K562 (cell line): Measurements from ENCODE around the gene TSTD2. TPM values are rescaled to one million over a fixed set of nuclear protein-coding genes. Genes with fewer than 3 reads are reported as not detected.

Source experiments
- ARID2 ChIP-seq: fragments of 450-650 bp; IDR thresholded peaks from 2 replicates; pipeline ENCODE4 v1.6.1; 2017; ENCODE audit warnings: antibody characterized with exemption, mild to moderate bottlenecking
- BRCA1 ChIP-seq, 2 experiments: fragments of 450-650 bp in 1 of 2; sonication (generic) in 1 of 2; formaldehyde crosslinking in 1 of 2; IDR thresholded peaks; 2 replicates each; pipeline versions ENCODE4 v1.5.0 to v1.6.1; 2017 to 2020; ENCODE audit warnings: mild to moderate bottlenecking in 1 of 2, missing genetic modification reagents in 1 of 2
- ELK3 ChIP-seq: fragments of 450-650 bp; formaldehyde crosslinking; IDR thresholded peaks from 2 replicates; pipeline ENCODE4 v1.4.0; 2020; ENCODE audit warnings: mild to moderate bottlenecking
- ETV5 ChIP-seq: sonication (generic); formaldehyde crosslinking; IDR thresholded peaks from 2 replicates; pipeline ENCODE4 v1.4.0; 2020; ENCODE audit warnings: low read depth, mild to moderate bottlenecking, missing genetic modification reagents
- ID3 ChIP-seq, 2 experiments: fragments of 250-450 bp in 1 of 2; fragments of 450-650 bp in 1 of 2; sonication (Bioruptor Pico) in 1 of 2; IDR thresholded peaks; 2 replicates each; pipeline versions ENCODE4 v1.6.1 to v1.8.0; 2016 to 2021; ENCODE audit warnings: mild to moderate bottlenecking in 2 of 2, moderate library complexity in 2 of 2, missing compliant biosample characterization in 1 of 2, missing genetic modification characterization in 1 of 2
- LEF1 ChIP-seq: fragments of 450-650 bp; IDR thresholded peaks from 2 replicates; pipeline ENCODE4 v1.6.1; 2016; ENCODE audit warnings: mild to moderate bottlenecking
- MIER1 ChIP-seq: fragments of 450-650 bp; IDR thresholded peaks from 2 replicates; pipeline ENCODE4 v1.6.1; 2016; ENCODE audit warnings: antibody characterized with exemption, mild to moderate bottlenecking, low read depth
- NBN ChIP-seq: fragments of 450-650 bp; IDR thresholded peaks from 2 replicates; pipeline ENCODE4 v1.6.1; 2016; ENCODE audit warnings: low read depth, mild to moderate bottlenecking
- NRF1 ChIP-seq, 2 experiments: fragments of 450-650 bp; IDR thresholded peaks in 1 of 2; conservative IDR thresholded peaks in 1 of 2; 2 replicates each; pipeline ENCODE4 v1.6.1; 2014; ENCODE audit warnings: mild to moderate bottlenecking in 2 of 2
- PML ChIP-seq: IDR thresholded peaks from 2 replicates; pipeline ENCODE4 v1.6.1; 2012; ENCODE audit warnings: low read length, inconsistent platforms
- PRPF4 ChIP-seq: fragments of 200-400 bp; formaldehyde crosslinking; IDR thresholded peaks from one replicate; pipeline ENCODE4 v1.6.1; 2017; ENCODE audit warnings: low read length, low read depth, mild to moderate bottlenecking; ENCODE audit not compliant: insufficient read depth, poor library complexity, severe bottlenecking
- ZKSCAN3 ChIP-seq: fragments of 250-450 bp; sonication (Bioruptor Pico); IDR thresholded peaks from 2 replicates; pipeline ENCODE4 v1.4.0; 2020
- ZNF175 ChIP-seq: fragments of 200-800 bp; sonication (Bioruptor generic); IDR thresholded peaks from 2 replicates; pipeline ENCODE4 v1.6.1; 2016; ENCODE audit warnings: low read depth, mild to moderate bottlenecking, missing genetic modification characterization, missing compliant biosample characterization
- ZNF232 ChIP-seq: sonication (generic); formaldehyde crosslinking; IDR thresholded peaks from 2 replicates; pipeline ENCODE4 v1.8.0; 2022; ENCODE audit warnings: mild to moderate bottlenecking, missing genetic modification reagents
- polyA plus RNA-seq, 8 experiments: library from polyadenylated mRNA; depleted of rRNA in 4 of 8; stranded (reverse) in 5 of 8; unstranded in 3 of 8; fragments of >200 nt; fragmentation: Nextera tagmentation in 2 of 8; fragmentation: Illumina TruSeq in 1 of 8; extraction: Ambion mirVana in 2 of 8; extraction: Trizol in 1 of 8; gene quantifications; 2 replicates each; pipeline versions ENCODE4 v1.2.1 to v1.2.3, GENCODE V29; 2011 to 2014; ENCODE audit warnings: inconsistent platforms in 1 of 8, missing spikeins in 1 of 8
- total RNA-seq, 7 experiments: library from RNA; depleted of rRNA in 6 of 7; stranded (reverse); fragments of >200 nt in 6 of 7; fragmentation: Illumina TruSeq in 2 of 7; extraction: Trizol in 2 of 7; gene quantifications; 2 replicates each; pipeline versions ENCODE4 v1.2.1 to v1.2.3, GENCODE V29; 2011 to 2021; ENCODE audit warnings: low replicate concordance in 1 of 7
- TF ChIP-seq, protein P1 (sequence below): sonication (generic); formaldehyde crosslinking; IDR thresholded peaks from 2 replicates; pipeline ENCODE4 v1.8.0; 2022; ENCODE audit warnings: mild to moderate bottlenecking, missing genetic modification reagents
- TF ChIP-seq, protein P2 (sequence below): fragments of 250-450 bp; sonication (Bioruptor Pico); IDR thresholded peaks from 2 replicates; pipeline ENCODE4 v1.5.0; 2022; ENCODE audit warnings: mild to moderate bottlenecking
- TF ChIP-seq, protein P3 (sequence below): sonication (generic); formaldehyde crosslinking; IDR thresholded peaks from 2 replicates; pipeline ENCODE4 v1.8.0; 2023; ENCODE audit warnings: mild to moderate bottlenecking, missing genetic modification reagents

Gene TSTD2
- total and polyA plus RNA-seq, 9 of the 15 experiments (the other 6 are each of a cell fraction or from before 2014, with no cell fraction given): 10.1 to 36.7 (median 19.0) TPM

DNA sequence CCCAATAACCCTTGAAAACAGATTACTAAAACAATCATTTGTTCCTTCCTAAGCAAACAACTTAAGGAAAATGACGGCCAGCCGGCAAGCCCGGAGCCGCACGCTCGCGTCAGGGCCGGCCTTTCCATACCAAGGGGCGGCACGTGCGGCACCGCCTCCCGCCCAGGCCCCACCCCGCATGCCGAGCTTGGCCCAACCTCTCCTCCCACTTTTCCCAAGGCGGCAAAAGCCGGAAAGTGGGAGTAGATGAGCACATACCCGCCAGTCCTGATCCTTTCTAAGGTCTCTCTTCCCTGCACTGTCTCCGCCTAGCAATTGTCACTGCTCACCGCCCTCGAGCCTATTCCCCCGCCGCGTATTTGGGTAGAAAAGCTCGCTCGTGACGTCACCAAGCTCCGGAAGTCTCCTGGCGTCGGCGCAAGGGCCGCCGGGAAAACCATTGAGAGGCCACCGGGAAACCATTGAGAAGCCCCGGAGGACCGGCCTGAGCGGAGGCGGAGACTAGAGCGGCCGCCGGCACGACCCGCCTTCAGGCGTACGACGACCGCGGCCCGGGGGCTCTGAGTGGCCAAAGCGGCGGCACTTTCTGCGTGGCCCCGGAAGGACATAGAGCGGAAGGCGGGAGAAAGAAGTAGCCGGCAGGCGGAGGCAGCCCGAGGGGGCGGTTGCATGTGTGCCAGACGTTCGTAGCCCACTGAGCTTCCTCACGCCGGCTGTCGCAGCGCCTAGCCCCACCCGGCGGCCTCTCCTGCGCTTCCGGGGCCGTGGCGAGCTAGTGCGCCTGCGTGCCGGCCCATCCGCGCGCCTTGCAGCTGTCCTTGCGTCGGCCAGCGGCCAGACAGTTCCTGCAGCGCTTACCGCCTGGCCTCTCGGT lies at the start of gene TSTD2, which contains the start of gene NCBP1 (continued):
- TF ChIP-seq, protein P1, sequence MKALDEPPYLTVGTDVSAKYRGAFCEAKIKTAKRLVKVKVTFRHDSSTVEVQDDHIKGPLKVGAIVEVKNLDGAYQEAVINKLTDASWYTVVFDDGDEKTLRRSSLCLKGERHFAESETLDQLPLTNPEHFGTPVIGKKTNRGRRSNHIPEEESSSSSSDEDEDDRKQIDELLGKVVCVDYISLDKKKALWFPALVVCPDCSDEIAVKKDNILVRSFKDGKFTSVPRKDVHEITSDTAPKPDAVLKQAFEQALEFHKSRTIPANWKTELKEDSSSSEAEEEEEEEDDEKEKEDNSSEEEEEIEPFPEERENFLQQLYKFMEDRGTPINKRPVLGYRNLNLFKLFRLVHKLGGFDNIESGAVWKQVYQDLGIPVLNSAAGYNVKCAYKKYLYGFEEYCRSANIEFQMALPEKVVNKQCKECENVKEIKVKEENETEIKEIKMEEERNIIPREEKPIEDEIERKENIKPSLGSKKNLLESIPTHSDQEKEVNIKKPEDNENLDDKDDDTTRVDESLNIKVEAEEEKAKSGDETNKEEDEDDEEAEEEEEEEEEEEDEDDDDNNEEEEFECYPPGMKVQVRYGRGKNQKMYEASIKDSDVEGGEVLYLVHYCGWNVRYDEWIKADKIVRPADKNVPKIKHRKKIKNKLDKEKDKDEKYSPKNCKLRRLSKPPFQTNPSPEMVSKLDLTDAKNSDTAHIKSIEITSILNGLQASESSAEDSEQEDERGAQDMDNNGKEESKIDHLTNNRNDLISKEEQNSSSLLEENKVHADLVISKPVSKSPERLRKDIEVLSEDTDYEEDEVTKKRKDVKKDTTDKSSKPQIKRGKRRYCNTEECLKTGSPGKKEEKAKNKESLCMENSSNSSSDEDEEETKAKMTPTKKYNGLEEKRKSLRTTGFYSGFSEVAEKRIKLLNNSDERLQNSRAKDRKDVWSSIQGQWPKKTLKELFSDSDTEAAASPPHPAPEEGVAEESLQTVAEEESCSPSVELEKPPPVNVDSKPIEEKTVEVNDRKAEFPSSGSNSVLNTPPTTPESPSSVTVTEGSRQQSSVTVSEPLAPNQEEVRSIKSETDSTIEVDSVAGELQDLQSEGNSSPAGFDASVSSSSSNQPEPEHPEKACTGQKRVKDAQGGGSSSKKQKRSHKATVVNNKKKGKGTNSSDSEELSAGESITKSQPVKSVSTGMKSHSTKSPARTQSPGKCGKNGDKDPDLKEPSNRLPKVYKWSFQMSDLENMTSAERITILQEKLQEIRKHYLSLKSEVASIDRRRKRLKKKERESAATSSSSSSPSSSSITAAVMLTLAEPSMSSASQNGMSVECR (CRISPR knock-in tag): peak; percentile 39; the same call in 1 of the 2 replicates
- TF ChIP-seq BRCA1 (IDR thresholded peaks at IDR 0.05): no peak
- no peak for TF ChIP-seq BRCA1 (CRISPR knock-in tag; IDR thresholded peaks at IDR 0.05)
- TF ChIP-seq, protein P2, sequence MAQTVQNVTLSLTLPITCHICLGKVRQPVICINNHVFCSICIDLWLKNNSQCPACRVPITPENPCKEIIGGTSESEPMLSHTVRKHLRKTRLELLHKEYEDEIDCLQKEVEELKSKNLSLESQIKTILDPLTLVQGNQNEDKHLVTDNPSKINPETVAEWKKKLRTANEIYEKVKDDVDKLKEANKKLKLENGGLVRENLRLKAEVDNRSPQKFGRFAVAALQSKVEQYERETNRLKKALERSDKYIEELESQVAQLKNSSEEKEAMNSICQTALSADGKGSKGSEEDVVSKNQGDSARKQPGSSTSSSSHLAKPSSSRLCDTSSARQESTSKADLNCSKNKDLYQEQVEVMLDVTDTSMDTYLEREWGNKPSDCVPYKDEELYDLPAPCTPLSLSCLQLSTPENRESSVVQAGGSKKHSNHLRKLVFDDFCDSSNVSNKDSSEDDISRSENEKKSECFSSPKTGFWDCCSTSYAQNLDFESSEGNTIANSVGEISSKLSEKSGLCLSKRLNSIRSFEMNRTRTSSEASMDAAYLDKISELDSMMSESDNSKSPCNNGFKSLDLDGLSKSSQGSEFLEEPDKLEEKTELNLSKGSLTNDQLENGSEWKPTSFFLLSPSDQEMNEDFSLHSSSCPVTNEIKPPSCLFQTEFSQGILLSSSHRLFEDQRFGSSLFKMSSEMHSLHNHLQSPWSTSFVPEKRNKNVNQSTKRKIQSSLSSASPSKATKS (CRISPR knock-in tag): no peak
- TF ChIP-seq, protein P3, sequence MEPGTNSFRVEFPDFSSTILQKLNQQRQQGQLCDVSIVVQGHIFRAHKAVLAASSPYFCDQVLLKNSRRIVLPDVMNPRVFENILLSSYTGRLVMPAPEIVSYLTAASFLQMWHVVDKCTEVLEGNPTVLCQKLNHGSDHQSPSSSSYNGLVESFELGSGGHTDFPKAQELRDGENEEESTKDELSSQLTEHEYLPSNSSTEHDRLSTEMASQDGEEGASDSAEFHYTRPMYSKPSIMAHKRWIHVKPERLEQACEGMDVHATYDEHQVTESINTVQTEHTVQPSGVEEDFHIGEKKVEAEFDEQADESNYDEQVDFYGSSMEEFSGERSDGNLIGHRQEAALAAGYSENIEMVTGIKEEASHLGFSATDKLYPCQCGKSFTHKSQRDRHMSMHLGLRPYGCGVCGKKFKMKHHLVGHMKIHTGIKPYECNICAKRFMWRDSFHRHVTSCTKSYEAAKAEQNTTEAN (CRISPR knock-in tag): peak; percentile 26; the same call in 1 of the 2 replicates
- TF ChIP-seq ZKSCAN3: no peak
- no peak for TF ChIP-seq MIER1
- TF ChIP-seq ID3 (CRISPR knock-in tag; IDR thresholded peaks at IDR 0.05): no peak
- no peak for TF ChIP-seq ID3 (tag; IDR thresholded peaks at IDR 0.05)
- TF ChIP-seq ELK3: no peak
- peak; percentile 100 for TF ChIP-seq NBN
- TF ChIP-seq NRF1 (conservative IDR thresholded peaks at IDR 0.05 in 1 of 2, IDR thresholded peaks at IDR 0.05 in 1 of 2): peak; percentile 94 to 95
- peak; percentile 20 for TF ChIP-seq PML
- peak; percentile 79 for TF ChIP-seq LEF1
- TF ChIP-seq ETV5 (CRISPR knock-in tag): peak; percentile 93
- no peak for TF ChIP-seq PRPF4
- peak; percentile 95 for TF ChIP-seq ZNF232 (CRISPR knock-in tag)
- TF ChIP-seq ZNF175 (CRISPR knock-in tag): no peak
- no peak for TF ChIP-seq ARID2
